Coronary artery (tissue), 2 donors: ENCODE data around the gene ACAD11.

ENCODE experiments used
- DNase-seq: peaks from one replicate; pipeline ENCODE4 v3.0.0-alpha.2; 2017; ENCODE audit warnings: low spot score
- H3K27ac ChIP-seq, 2 donors: fragments of 200-600 bp; sonication (generic); one replicate each; pipeline ENCODE4 v1.5.1; 2016 to 2019
- H3K4me3 ChIP-seq: fragments of 200-600 bp; sonication (generic); 2 replicates; pipeline ENCODE4 v1.5.1; 2016; ENCODE audit warnings: mild to moderate bottlenecking, moderate library complexity
- TF ChIP-seq, protein P1 (sequence below): fragments of 200-600 bp; sonication (generic); IDR thresholded peaks from one replicate; pipeline ENCODE4 v1.5.1; 2019; ENCODE audit warnings: antibody characterized with exemption

The ACAD11 gene

DNA sequence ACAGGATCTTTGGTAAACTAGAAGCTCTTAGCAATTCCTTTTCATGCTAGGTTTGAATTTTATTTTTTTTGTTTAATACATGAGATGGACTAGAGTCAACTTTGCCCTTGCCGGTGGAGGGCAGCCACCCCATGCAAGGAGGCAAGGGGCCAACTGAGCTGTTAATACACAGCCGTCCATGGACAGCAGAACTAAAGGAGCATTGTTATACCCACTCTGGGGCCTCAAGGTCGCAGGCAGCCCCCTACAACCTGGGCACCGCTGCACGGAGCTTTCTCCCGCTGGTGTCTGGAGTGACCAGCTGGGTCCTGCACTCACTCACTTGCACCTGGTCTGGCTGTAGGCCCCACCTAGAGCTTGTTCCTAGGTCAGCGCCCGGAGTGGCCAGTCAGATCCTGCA, 110.4 kb downstream of the ACAD11 start:
- no peak for DNase-seq
- peak overlapping the region in 1 of 2 donors; percentile 46 for H3K27ac ChIP-seq

GRCh38 chr3:132545471-132545870, 114.1 kb downstream of the ACAD11 start:
- H3K27ac ChIP-seq, result peak overlapping the region in 1 of 2 donors; percentile 32

More for the DNA sequence above, 110.4 kb downstream of the ACAD11 start:
- TF ChIP-seq, protein P1, sequence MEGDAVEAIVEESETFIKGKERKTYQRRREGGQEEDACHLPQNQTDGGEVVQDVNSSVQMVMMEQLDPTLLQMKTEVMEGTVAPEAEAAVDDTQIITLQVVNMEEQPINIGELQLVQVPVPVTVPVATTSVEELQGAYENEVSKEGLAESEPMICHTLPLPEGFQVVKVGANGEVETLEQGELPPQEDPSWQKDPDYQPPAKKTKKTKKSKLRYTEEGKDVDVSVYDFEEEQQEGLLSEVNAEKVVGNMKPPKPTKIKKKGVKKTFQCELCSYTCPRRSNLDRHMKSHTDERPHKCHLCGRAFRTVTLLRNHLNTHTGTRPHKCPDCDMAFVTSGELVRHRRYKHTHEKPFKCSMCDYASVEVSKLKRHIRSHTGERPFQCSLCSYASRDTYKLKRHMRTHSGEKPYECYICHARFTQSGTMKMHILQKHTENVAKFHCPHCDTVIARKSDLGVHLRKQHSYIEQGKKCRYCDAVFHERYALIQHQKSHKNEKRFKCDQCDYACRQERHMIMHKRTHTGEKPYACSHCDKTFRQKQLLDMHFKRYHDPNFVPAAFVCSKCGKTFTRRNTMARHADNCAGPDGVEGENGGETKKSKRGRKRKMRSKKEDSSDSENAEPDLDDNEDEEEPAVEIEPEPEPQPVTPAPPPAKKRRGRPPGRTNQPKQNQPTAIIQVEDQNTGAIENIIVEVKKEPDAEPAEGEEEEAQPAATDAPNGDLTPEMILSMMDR, result no peak
- no peak overlapping the region for H3K4me3 ChIP-seq

DNA sequence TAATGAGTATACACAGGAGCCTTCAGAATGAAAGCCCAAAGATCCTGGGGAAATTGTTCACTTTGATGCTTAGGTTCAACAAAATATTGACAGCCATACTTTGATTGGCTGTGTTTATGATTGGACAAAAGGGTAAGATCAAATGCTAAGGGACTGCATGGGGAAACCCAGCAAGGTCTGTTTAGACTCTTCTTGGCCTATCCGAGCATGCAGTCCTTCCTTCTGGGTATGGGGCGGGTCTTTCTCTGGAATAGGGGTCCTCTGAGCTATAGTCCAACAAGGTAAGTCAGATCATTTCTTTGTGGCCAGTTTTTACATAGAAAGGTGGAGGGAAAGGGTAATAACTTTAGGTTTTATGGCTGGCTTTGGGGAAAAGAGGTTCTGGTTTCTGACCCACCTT, 115.5 kb downstream of the ACAD11 start:
- no peak for DNase-seq
- no peak overlapping the region for H3K4me3 ChIP-seq
- TF ChIP-seq, protein P1, result no peak

More at GRCh38 chr3:132545471-132545870, 114.1 kb downstream of the ACAD11 start:
- DNase-seq, result no peak
- TF ChIP-seq, protein P1, result no peak
- no peak overlapping the region for H3K4me3 ChIP-seq

GRCh38 chr3:132543011-132543739, 116.4 kb downstream of the ACAD11 start:
- no peak for DNase-seq
- Histone ChIP-seq H3K27ac (peak overlapping the region in 1 of 2 donors; percentile 13), H3K4me3 (no peak overlapping the region)
- TF ChIP-seq, protein P1, result no peak

More for the DNA sequence above, 115.5 kb downstream of the ACAD11 start:
- H3K27ac ChIP-seq, result no peak overlapping the region

- TF ChIP-seq, protein P1, result no peak
- Histone ChIP-seq H3K27ac (no peak overlapping the region), H3K4me3 (no peak overlapping the region)
- DNase-seq, result no peak
Measured at GRCh38 chr3:132542577-132542976, 117.0 kb downstream of the ACAD11 start.

GRCh38 chr3:132539681-132540080, 119.9 kb downstream of the ACAD11 start:
- TF ChIP-seq, protein P1, result no peak
- Histone ChIP-seq H3K4me3 (no peak overlapping the region), H3K27ac (no peak overlapping the region)
- no peak for DNase-seq

DNA sequence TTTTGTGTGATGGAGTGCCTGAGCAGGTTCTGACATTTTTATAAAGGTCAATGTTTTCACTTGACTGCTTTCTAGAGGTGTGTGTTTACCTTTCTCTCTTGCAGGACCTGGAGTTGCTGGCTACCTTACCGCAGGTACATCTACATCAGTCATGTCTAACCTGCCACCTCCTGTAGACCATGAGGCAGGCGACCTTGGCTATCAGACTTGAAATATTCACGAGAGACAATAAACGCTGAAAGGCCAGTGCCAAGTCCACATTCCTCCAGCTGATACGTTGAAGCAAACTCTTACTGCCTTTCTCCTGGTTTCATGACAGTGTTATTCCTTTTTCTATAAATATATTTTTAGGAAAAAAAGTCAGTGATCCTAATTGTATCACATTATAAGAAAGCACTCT, 121.5 kb downstream of the ACAD11 start:
- DNase-seq, result no peak
- H3K4me3 ChIP-seq, result no peak overlapping the region
- TF ChIP-seq, protein P1, result no peak
- H3K27ac ChIP-seq, result no peak overlapping the region
